BLaER1 treated with 17β-estradiol and CSF1 and Interleukin-3, amounts not matched to agents 10 nM and 100 nM (cell line): ENCODE results near the gene DOCK10.

Source experiments
- H3K27ac ChIP-seq, 11 experiments: shearing (Covaris generic); formaldehyde crosslinking; 2 replicates each; pipeline ENCODE4 v1.8.1; 2022
- H3K27me3 ChIP-seq, 11 experiments: shearing (Covaris generic); formaldehyde crosslinking; 2 replicates each; pipeline ENCODE4 v1.8.1; 2022
- H3K36me3 ChIP-seq, 11 experiments: shearing (Covaris generic); formaldehyde crosslinking; 2 replicates each; pipeline ENCODE4 v1.8.1; 2022
- H3K4me1 ChIP-seq, 10 experiments: shearing (Covaris generic); formaldehyde crosslinking; 2 replicates each; pipeline ENCODE4 v1.8.1; 2022
- H3K4me2 ChIP-seq, 11 experiments: shearing (Covaris generic); formaldehyde crosslinking; 2 replicates each; pipeline ENCODE4 v1.8.1; 2022
- H3K4me3 ChIP-seq, 10 experiments: shearing (Covaris generic); formaldehyde crosslinking; 2 replicates each; pipeline ENCODE4 v1.8.1; 2022
- H3K9ac ChIP-seq, 11 experiments: shearing (Covaris generic); formaldehyde crosslinking; 2 replicates each; pipeline ENCODE4 v1.8.1; 2022
- H3K9me3 ChIP-seq, 11 experiments: shearing (Covaris generic); formaldehyde crosslinking; replicated peaks in 1 of 11; 2 replicates each; pipeline ENCODE4 v1.8.1; 2022
- H4K20me1 ChIP-seq, 11 experiments: shearing (Covaris generic); formaldehyde crosslinking; 2 replicates each; pipeline ENCODE4 v1.8.1; 2022
- Cebpa-rat ChIP-seq, 11 experiments: shearing (Covaris generic); IDR thresholded peaks; 2 replicates each; pipeline ENCODE4 v1.8.1; 2022

DOCK10 gene

DNA sequence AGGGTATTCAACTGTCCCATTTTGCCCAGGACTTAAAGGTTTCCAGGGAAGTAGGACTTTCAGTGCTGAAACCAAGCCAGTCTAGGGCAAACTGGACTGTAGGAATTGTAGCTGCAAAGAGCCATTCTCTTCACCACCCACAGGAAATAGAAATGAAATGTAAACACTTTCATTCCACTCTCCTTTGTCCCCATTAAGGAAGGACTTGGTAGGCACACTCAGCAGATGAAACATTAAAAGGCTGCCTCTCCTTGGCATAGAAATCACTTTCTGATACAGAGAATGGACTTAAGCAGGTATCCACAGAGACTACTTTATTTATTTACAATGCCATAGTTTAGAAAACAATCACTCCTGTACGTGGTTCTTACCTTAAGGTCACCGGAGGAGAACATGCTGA is 223.2 kb downstream of the DOCK10 start:
- Histone ChIP-seq H3K9me3 (peaks cover 9 to 20% (median 15%) of the 10 kb centered on the region in 11 experiments; a peak in 19 of 22 replicates), H3K4me1 (no peaks in the 10 kb centered on the region), H3K27ac (no peak overlapping the region), H3K27me3 (no peaks in the 10 kb centered on the region), H3K9ac (no peak overlapping the region), H3K4me2 (no peak overlapping the region), H4K20me1 (no peaks in the 10 kb centered on the region), H3K4me3 (no peak overlapping the region), H3K36me3 (peaks cover 89 to 100% (median 97%) of the 10 kb centered on the region in 11 experiments)
- no peak for TF ChIP-seq Cebpa-rat (IDR thresholded peaks at IDR 0.05)

DNA sequence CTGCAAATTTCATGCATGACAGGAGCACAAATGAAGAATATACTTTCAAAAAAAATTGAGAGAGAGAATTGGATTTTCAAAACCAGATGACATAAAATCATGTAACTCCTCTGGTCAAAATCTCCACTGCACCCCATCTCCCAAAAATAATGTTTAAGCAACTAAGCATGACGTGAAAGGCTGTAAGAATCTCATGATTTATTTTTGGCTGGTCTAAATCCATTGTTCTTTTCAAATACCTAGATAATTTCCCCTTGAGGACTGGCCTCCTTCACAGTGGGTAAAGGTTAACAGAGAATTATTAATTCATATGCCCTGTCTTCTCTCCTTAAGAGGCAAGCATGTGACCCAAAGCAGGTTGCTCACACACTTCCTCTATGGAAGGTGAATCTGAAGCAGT is 224.6 kb downstream of the DOCK10 start:
- no peak overlapping the region for H3K9ac ChIP-seq
- peaks cover 90 to 100% (median 97%) of the 10 kb centered on the region in 11 experiments for H3K36me3 ChIP-seq
- H4K20me1 ChIP-seq, result no peaks in the 10 kb centered on the region
- H3K4me1 ChIP-seq, result no peaks in the 10 kb centered on the region
- H3K4me3 ChIP-seq, result no peak overlapping the region
- no peaks in the 10 kb centered on the region for H3K27me3 ChIP-seq
- H3K27ac ChIP-seq, result no peak overlapping the region
- no peak overlapping the region for H3K4me2 ChIP-seq
- no peak for TF ChIP-seq Cebpa-rat (IDR thresholded peaks at IDR 0.05)
- H3K9me3 ChIP-seq, result peaks cover 14 to 28% (median 24%) of the 10 kb centered on the region in 11 experiments; a peak in 20 of 22 replicates

GRCh38 chr2:224816816-224817215 is 225.5 kb downstream of the DOCK10 start:
- Histone ChIP-seq H4K20me1 (no peaks in the 10 kb centered on the region), H3K27ac (no peak overlapping the region), H3K36me3 (peaks cover 82 to 96% (median 93%) of the 10 kb centered on the region in 11 experiments), H3K27me3 (no peaks in the 10 kb centered on the region), H3K4me1 (no peaks in the 10 kb centered on the region), H3K4me3 (no peak overlapping the region), H3K9ac (no peak overlapping the region), H3K9me3 (peaks cover 14 to 28% (median 24%) of the 10 kb centered on the region in 11 experiments; a peak in 20 of 22 replicates), H3K4me2 (no peak overlapping the region)
- no peak for TF ChIP-seq Cebpa-rat (IDR thresholded peaks at IDR 0.05)

GRCh38 chr2:224813578-224813977 is 228.7 kb downstream of the DOCK10 start:
- Histone ChIP-seq H3K36me3 (peaks cover 70 to 81% (median 78%) of the 10 kb centered on the region in 11 experiments), H3K4me2 (no peak overlapping the region), H3K4me3 (no peak overlapping the region)

GRCh38 chr2:224807153-224807964 is 234.9 kb downstream of the DOCK10 start:
- no peak overlapping the region for H3K4me3 ChIP-seq
- peaks cover 74 to 84% (median 82%) of the 10 kb centered on the region in 11 experiments for H3K36me3 ChIP-seq
- H4K20me1 ChIP-seq, result peaks cover 0 to 15% (median 0%) of the 10 kb centered on the region in 11 experiments; a peak in 2 of 22 replicates
- H3K9me3 ChIP-seq, result no peaks in the 10 kb centered on the region; a peak in 1 of 22 replicates
- H3K27ac ChIP-seq, result no peak overlapping the region
- no peaks in the 10 kb centered on the region for H3K27me3 ChIP-seq
- no peak overlapping the region for H3K4me2 ChIP-seq
- no peak for TF ChIP-seq Cebpa-rat (IDR thresholded peaks at IDR 0.05)
- no peak overlapping the region for H3K9ac ChIP-seq
- H3K4me1 ChIP-seq, result no peaks in the 10 kb centered on the region

More at GRCh38 chr2:224813578-224813977, 228.7 kb downstream of the DOCK10 start:
- no peak overlapping the region for H3K27ac ChIP-seq
- H3K9me3 ChIP-seq, result peaks cover 14 to 28% (median 24%) of the 10 kb centered on the region in 11 experiments; a peak in 20 of 22 replicates
- TF ChIP-seq Cebpa-rat (IDR thresholded peaks at IDR 0.05), result no peak
- no peaks in the 10 kb centered on the region for H3K4me1 ChIP-seq
- H4K20me1 ChIP-seq, result peaks cover 0 to 10% (median 0%) of the 10 kb centered on the region in 11 experiments; a peak in 1 of 22 replicates
- H3K27me3 ChIP-seq, result no peaks in the 10 kb centered on the region
- no peak overlapping the region for H3K9ac ChIP-seq

DNA sequence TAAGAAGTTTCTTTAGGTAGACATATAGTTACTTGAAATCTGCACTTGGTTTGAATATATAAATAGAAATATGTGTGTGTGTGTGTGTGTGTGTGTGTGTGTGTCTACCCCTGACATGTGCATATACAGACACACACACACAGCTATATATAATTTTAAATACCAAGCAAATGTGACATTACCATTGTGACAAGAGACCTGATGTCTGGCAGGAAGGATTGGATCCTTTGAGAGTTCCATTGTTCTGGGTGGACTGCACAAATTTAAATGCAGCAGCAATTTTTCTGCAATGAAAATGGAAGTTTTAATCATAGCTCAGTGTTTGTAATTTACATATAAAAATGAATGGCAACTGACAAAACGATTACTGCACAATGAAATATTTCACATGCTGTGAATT is 238.3 kb downstream of the DOCK10 start:
- Histone ChIP-seq H3K27ac (no peak overlapping the region), H3K4me3 (no peak overlapping the region), H3K9me3 (no peaks in the 10 kb centered on the region), H4K20me1 (peaks cover 0 to 8% (median 0%) of the 10 kb centered on the region in 11 experiments; a peak in 1 of 22 replicates), H3K4me1 (no peaks in the 10 kb centered on the region), H3K4me2 (no peak overlapping the region), H3K27me3 (no peaks in the 10 kb centered on the region), H3K36me3 (peaks cover 98 to 100% (median 100%) of the 10 kb centered on the region in 11 experiments), H3K9ac (no peak overlapping the region)
- TF ChIP-seq Cebpa-rat (IDR thresholded peaks at IDR 0.05), result no peak

- no peaks in the 10 kb centered on the region for H3K9me3 ChIP-seq
- no peak overlapping the region for H3K4me3 ChIP-seq
- no peak for TF ChIP-seq Cebpa-rat (IDR thresholded peaks at IDR 0.05)
- H3K27ac ChIP-seq, result no peak overlapping the region
- H3K9ac ChIP-seq, result no peak overlapping the region
- no peaks in the 10 kb centered on the region for H4K20me1 ChIP-seq
- H3K4me2 ChIP-seq, result no peak overlapping the region
- peaks cover 98 to 100% (median 100%) of the 10 kb centered on the region in 11 experiments for H3K36me3 ChIP-seq
- H3K4me1 ChIP-seq, result no peaks in the 10 kb centered on the region
- no peaks in the 10 kb centered on the region for H3K27me3 ChIP-seq
These were observed 239.9 kb downstream of the DOCK10 start for GRCh38 chr2:224802407-224802806.

GRCh38 chr2:224801360-224801759 is 240.9 kb downstream of the DOCK10 start:
- H3K4me1 ChIP-seq, result no peaks in the 10 kb centered on the region
- no peak overlapping the region for H3K4me2 ChIP-seq
- peaks cover 98 to 100% (median 100%) of the 10 kb centered on the region in 11 experiments for H3K36me3 ChIP-seq
- H3K9me3 ChIP-seq, result no peaks in the 10 kb centered on the region
- no peaks in the 10 kb centered on the region; a peak in 1 of 22 replicates for H4K20me1 ChIP-seq
- no peak overlapping the region for H3K27ac ChIP-seq
- H3K27me3 ChIP-seq, result no peaks in the 10 kb centered on the region
- no peak overlapping the region for H3K4me3 ChIP-seq
- H3K9ac ChIP-seq, result no peak overlapping the region
- TF ChIP-seq Cebpa-rat (IDR thresholded peaks at IDR 0.05), result no peak

DNA sequence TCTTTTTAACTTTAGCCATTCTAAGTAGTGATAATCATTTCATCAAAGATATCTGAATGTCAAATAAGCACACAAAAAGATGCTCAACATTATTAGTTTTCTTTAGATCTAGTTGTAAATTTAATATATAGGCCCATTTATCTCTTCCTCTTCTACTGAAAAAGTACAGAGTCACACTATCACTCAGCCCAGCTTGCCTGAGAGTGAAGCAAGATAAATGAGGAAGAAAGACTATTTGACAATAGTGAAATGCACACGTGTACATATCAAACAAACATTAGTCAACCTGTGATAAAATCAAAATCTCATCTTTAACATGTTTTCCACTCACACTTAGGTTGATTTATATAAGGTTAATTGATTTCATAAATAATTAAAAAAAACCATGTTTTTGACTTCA is 242.6 kb downstream of the DOCK10 start:
- Histone ChIP-seq H3K36me3 (peaks cover 99 to 100% (median 100%) of the 10 kb centered on the region in 11 experiments), H3K4me1 (no peaks in the 10 kb centered on the region), H3K27me3 (no peaks in the 10 kb centered on the region), H3K4me2 (no peak overlapping the region), H3K4me3 (no peak overlapping the region), H3K9me3 (no peaks in the 10 kb centered on the region), H3K9ac (no peak overlapping the region), H3K27ac (no peak overlapping the region), H4K20me1 (peaks cover 0 to 3% (median 0%) of the 10 kb centered on the region in 11 experiments; a peak in 1 of 22 replicates)
- TF ChIP-seq Cebpa-rat (IDR thresholded peaks at IDR 0.05), result no peak
